Measurements from ENCODE around the gene ARHGAP15.

The ARHGAP15 gene

GRCh38 chr2:143428700-143429099 lies 299.5 kb downstream of the ARHGAP15 start:
- no peak for TF ChIP-seq ZFX (IDR thresholded peaks at IDR 0.05; ENCODE audit: borderline replicate concordance)
- no peak for TF ChIP-seq CTCF (IDR thresholded peaks at IDR 0.05)
- no peak overlapping the region for H3K27ac ChIP-seq

GRCh38 chr2:143429932-143430679 lies 300.9 kb downstream of the ARHGAP15 start:
- TF ChIP-seq CTCF (IDR thresholded peaks at IDR 0.05) (no peak), ZFX (IDR thresholded peaks at IDR 0.05; ENCODE audit: borderline replicate concordance) (no peak)
- no peak overlapping the region for H3K27ac ChIP-seq

GRCh38 chr2:143431316-143431715 lies 302.1 kb downstream of the ARHGAP15 start:
- H3K27ac ChIP-seq: no peak overlapping the region
- TF ChIP-seq ZFX (IDR thresholded peaks at IDR 0.05; ENCODE audit: borderline replicate concordance): no peak

- H3K27ac ChIP-seq: no peak overlapping the region
Measured at GRCh38 chr2:143433251-143433650, 304.0 kb downstream of the ARHGAP15 start.

GRCh38 chr2:143433840-143434239 lies 304.6 kb downstream of the ARHGAP15 start:
- no peak for TF ChIP-seq CTCF (IDR thresholded peaks at IDR 0.05)
- TF ChIP-seq ZFX (IDR thresholded peaks at IDR 0.05; ENCODE audit: borderline replicate concordance): no peak
- H3K27ac ChIP-seq: no peak overlapping the region

More at GRCh38 chr2:143433251-143433650, 304.0 kb downstream of the ARHGAP15 start:
- TF ChIP-seq CTCF (IDR thresholded peaks at IDR 0.05) (no peak), ZFX (IDR thresholded peaks at IDR 0.05; ENCODE audit: borderline replicate concordance) (no peak)

- no peak for TF ChIP-seq CTCF (IDR thresholded peaks at IDR 0.05)
- TF ChIP-seq ZFX (IDR thresholded peaks at IDR 0.05; ENCODE audit: borderline replicate concordance): no peak
- H3K27ac ChIP-seq: no peak overlapping the region
Measured at GRCh38 chr2:143434445-143434844, 305.2 kb downstream of the ARHGAP15 start.

- TF ChIP-seq CTCF (IDR thresholded peaks at IDR 0.05) (no peak), ZFX (IDR thresholded peaks at IDR 0.05; ENCODE audit: borderline replicate concordance) (no peak)
- H3K27ac ChIP-seq: no peak overlapping the region
Measured at GRCh38 chr2:143435131-143435530, 305.9 kb downstream of the ARHGAP15 start.

All from 22Rv1 (cell line).